Liver (tissue), 9 donors: Measurements from ENCODE around the gene NUP214. TPM values are rescaled to one million over a fixed set of nuclear protein-coding genes. Genes with fewer than 3 reads are reported as not detected.

ENCODE experiments used
- DNase-seq: peaks from one replicate; pipeline ENCODE4 v3.0.0-alpha.2; 2017; ENCODE audit warnings: low spot score
- H3K27ac ChIP-seq, 2 donors: one replicate each; pipeline ENCODE4 v1.7.0; 2013; ENCODE audit warnings: inconsistent platforms in 2 of 2, low read length in 2 of 2, control low read depth in 1 of 2, low read depth in 1 of 2, mild to moderate bottlenecking in 1 of 2
- H3K27me3 ChIP-seq, 4 donors: one replicate each; pipeline versions ENCODE4 v1.6.1 to v1.7.0; 2013; ENCODE audit warnings: low read length in 3 of 4, inconsistent platforms in 1 of 4, mild to moderate bottlenecking in 1 of 4, moderate library complexity in 1 of 4; ENCODE audit not compliant: control insufficient read depth in 4 of 4, insufficient read depth in 4 of 4
- H3K36me3 ChIP-seq, 4 donors: one replicate each; pipeline versions ENCODE4 v1.6.1 to v1.7.0; 2013; ENCODE audit warnings: low read length in 3 of 4, mild to moderate bottlenecking in 3 of 4, low read depth in 1 of 4, moderate library complexity in 1 of 4; ENCODE audit not compliant: control insufficient read depth in 4 of 4, insufficient read depth in 3 of 4
- H3K4me1 ChIP-seq, 4 donors: one replicate each; pipeline versions ENCODE4 v1.6.1 to v1.7.0; 2013; ENCODE audit warnings: low read length in 3 of 4, mild to moderate bottlenecking in 3 of 4, moderate library complexity in 1 of 4; ENCODE audit not compliant: control insufficient read depth in 4 of 4, insufficient read depth in 4 of 4
- H3K4me3 ChIP-seq, 3 donors: one replicate each; pipeline versions ENCODE4 v1.6.1 to v1.7.0; 2013; ENCODE audit warnings: low read length in 3 of 3, control low read depth in 1 of 3, low read depth in 1 of 3, mild to moderate bottlenecking in 1 of 3
- H3K9ac ChIP-seq, 2 donors: one replicate each; pipeline ENCODE4 v1.7.0; 2013; ENCODE audit warnings: low read length in 2 of 2, mild to moderate bottlenecking in 2 of 2, moderate library complexity in 2 of 2, control low read depth in 1 of 2, low read depth in 1 of 2
- H3K9me3 ChIP-seq, 4 donors: one replicate each; pipeline versions ENCODE4 v1.6.1 to v1.7.0; 2013; ENCODE audit warnings: low read length in 3 of 4; ENCODE audit not compliant: control insufficient read depth in 4 of 4
- EGR1 ChIP-seq, 2 donors: IDR thresholded peaks; 2 replicates each; pipeline ENCODE4 v1.6.1; 2016 to 2018; ENCODE audit warnings: antibody characterized with exemption in 2 of 2, low read depth in 2 of 2
- FOXA1 ChIP-seq: IDR thresholded peaks from 2 replicates; pipeline ENCODE4 v1.6.1; 2016; ENCODE audit warnings: antibody characterized with exemption
- FOXA2 ChIP-seq: IDR thresholded peaks from 2 replicates; pipeline ENCODE4 v1.6.1; 2016; ENCODE audit warnings: antibody characterized with exemption
- GABPA ChIP-seq, 2 donors: IDR thresholded peaks in 1 of 2; conservative IDR thresholded peaks in 1 of 2; 2 replicates each; pipeline ENCODE4 v1.6.1; 2016; ENCODE audit warnings: antibody characterized with exemption in 2 of 2, mild to moderate bottlenecking in 1 of 2, moderate library complexity in 1 of 2
- HNF4A ChIP-seq, 2 donors: conservative IDR thresholded peaks; 2 replicates each; pipeline ENCODE4 v1.6.1; 2016; ENCODE audit warnings: antibody characterized with exemption in 2 of 2, mild to moderate bottlenecking in 2 of 2
- HNF4G ChIP-seq: IDR thresholded peaks from 2 replicates; pipeline ENCODE4 v1.6.1; 2016; ENCODE audit warnings: antibody characterized with exemption
- JUND ChIP-seq, 2 donors: IDR thresholded peaks; 2 replicates each; pipeline ENCODE4 v1.6.1; 2016; ENCODE audit warnings: antibody characterized with exemption in 2 of 2
- NR2F2 ChIP-seq: IDR thresholded peaks from 2 replicates; pipeline ENCODE4 v1.6.1; 2016; ENCODE audit warnings: antibody characterized with exemption
- RAD21 ChIP-seq, 2 donors: IDR thresholded peaks; 2 replicates each; pipeline ENCODE4 v1.6.1; 2016; ENCODE audit warnings: antibody characterized with exemption in 2 of 2, mild to moderate bottlenecking in 2 of 2
- RXRA ChIP-seq, 2 donors: IDR thresholded peaks; 2 replicates each; pipeline ENCODE4 v1.6.1; 2017 to 2018; ENCODE audit warnings: antibody characterized with exemption in 2 of 2, mild to moderate bottlenecking in 1 of 2
- SP1 ChIP-seq: IDR thresholded peaks from 2 replicates; pipeline ENCODE4 v1.6.1; 2018; ENCODE audit warnings: antibody characterized with exemption, mild to moderate bottlenecking
- TAF1 ChIP-seq: conservative IDR thresholded peaks from 2 replicates; pipeline ENCODE4 v1.6.1; 2016; ENCODE audit warnings: antibody characterized with exemption, mild to moderate bottlenecking
- YY1 ChIP-seq: IDR thresholded peaks from 2 replicates; pipeline ENCODE4 v1.6.1; 2016; ENCODE audit warnings: antibody characterized with exemption, mild to moderate bottlenecking
- WGBS: extraction: QIAGEN DNeasy Blood & Tissue Kit; methylation state at CpG from one replicate; pipeline ENCODE4 v1.1.7; 2013; 5-methylcytosine and 5-hydroxymethylcytosine counted together
- polyA plus RNA-seq, 2 donors: library from polyadenylated mRNA; stranded (reverse) in 1 of 2; unstranded in 1 of 2; fragments of 200-250 nt in 1 of 2; fragments of >200 nt in 1 of 2; fragmentation: Nextera tagmentation in 1 of 2; extraction: Ambion mirVana in 1 of 2; gene quantifications; one replicate each; pipeline versions ENCODE4 v1.2.1 to v1.2.3, GENCODE V29; 2013 to 2015
- total RNA-seq, 2 donors: library from RNA; depleted of rRNA; stranded (reverse); fragments of >200 nt; gene quantifications; one replicate each; pipeline ENCODE4 v1.2.3, GENCODE V29; 2014
- TF ChIP-seq, protein P1 (sequence below): IDR thresholded peaks from 2 replicates; pipeline ENCODE4 v1.6.1; 2016; ENCODE audit warnings: antibody characterized with exemption
- TF ChIP-seq, protein P2 (sequence below): IDR thresholded peaks from 2 replicates; pipeline ENCODE4 v1.6.1; 2016; ENCODE audit warnings: antibody characterized with exemption
- TF ChIP-seq, protein P3 (sequence below): IDR thresholded peaks from 2 replicates; pipeline ENCODE4 v1.6.1; 2016; ENCODE audit warnings: antibody characterized with exemption, mild to moderate bottlenecking
- TF ChIP-seq, protein P4 (sequence below): IDR thresholded peaks from 2 replicates; pipeline ENCODE4 v1.6.1; 2016; ENCODE audit warnings: antibody characterized with exemption
- TF ChIP-seq, protein P5 (sequence below): fragments of 150-350 bp; IDR thresholded peaks from 2 replicates; pipeline ENCODE4 v1.5.1; 2017; ENCODE audit warnings: improper control_type of control experiment, low read depth, low read length; ENCODE audit not compliant: missing input control
- donor health status: healthy.
- donor health status: healthy.
- donor health status: healthy.
- donor health status: healthy.
- donor health status: healthy.

NUP214 gene
- total and polyA plus RNA-seq, 4 donors: 8.8 to 19.5 (median 16.5) TPM

DNA sequence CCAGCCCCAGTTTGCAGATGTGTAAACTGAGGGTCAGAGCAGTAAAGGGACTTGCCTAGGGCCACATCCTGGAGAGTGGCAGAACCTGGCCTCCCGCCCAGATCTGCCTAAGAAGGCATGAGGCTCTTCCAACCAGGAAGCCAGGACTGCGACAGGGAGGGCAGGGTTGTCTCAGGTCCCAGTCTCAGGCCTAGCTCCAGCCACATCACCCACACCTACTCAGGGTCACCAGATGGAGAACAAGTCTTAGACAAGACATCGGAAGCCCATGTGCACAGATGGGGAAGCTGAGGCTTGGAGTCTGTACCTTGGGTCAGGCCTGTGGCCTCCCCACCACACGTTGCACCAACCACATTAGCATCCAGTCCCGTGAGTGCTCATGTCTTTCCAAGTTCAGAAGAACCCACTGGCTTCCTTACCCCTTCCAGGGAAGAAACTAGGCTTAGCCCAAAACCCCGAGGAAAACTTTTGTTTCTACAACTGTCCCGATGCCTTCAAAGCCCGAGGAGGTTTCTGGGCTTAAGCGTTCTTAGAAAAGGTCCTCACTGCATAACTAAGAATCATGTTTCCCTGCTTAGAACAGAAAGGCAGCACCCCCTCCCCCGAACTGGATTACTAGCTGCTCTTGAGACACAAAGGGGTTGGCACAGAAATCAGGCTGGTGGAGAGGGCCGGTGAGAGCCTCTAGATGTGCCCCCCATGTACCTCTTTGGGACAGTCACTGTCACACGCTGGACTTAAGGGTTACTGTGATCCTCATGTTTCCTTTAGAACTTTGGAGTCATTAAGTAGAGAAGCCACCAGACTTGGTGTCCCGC, 148.7 kb downstream of the NUP214 start:
- Histone ChIP-seq H3K27ac (peak overlapping the region; percentile 64 to 68), H3K4me1 (peaks cover 3 to 9% (median 6%) of the 10 kb centered on the region in 4 donors), H3K27me3 (no peaks in the 10 kb centered on the region), H3K9ac (peak overlapping the region; percentile 19 to 90), H3K4me3 (peak overlapping the region in 2 of 3 donors; percentile 28 to 77), H3K9me3 (no peaks in the 10 kb centered on the region), H3K36me3 (no peaks in the 10 kb centered on the region)
- no peak for DNase-seq
- TF ChIP-seq, protein P1, sequence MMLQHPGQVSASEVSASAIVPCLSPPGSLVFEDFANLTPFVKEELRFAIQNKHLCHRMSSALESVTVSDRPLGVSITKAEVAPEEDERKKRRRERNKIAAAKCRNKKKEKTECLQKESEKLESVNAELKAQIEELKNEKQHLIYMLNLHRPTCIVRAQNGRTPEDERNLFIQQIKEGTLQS: no peak
- TF ChIP-seq TAF1 (no peak), FOXA1 (no peak), NR2F2 (no peak), HNF4G (no peak), HNF4A (conservative IDR thresholded peaks at IDR 0.05) (no peak), RAD21 (IDR thresholded peaks at IDR 0.05) (no peak), GABPA (IDR thresholded peaks at IDR 0.05 in 1 of 2, conservative IDR thresholded peaks at IDR 0.05 in 1 of 2) (no peak), JUND (IDR thresholded peaks at IDR 0.05) (no peak), YY1 (no peak), FOXA2 (no peak), SP1 (no peak), EGR1 (IDR thresholded peaks at IDR 0.05; ENCODE audit: low read depth in 2 of 2) (no peak), RXRA (IDR thresholded peaks at IDR 0.05) (no peak)
- TF ChIP-seq, protein P2, sequence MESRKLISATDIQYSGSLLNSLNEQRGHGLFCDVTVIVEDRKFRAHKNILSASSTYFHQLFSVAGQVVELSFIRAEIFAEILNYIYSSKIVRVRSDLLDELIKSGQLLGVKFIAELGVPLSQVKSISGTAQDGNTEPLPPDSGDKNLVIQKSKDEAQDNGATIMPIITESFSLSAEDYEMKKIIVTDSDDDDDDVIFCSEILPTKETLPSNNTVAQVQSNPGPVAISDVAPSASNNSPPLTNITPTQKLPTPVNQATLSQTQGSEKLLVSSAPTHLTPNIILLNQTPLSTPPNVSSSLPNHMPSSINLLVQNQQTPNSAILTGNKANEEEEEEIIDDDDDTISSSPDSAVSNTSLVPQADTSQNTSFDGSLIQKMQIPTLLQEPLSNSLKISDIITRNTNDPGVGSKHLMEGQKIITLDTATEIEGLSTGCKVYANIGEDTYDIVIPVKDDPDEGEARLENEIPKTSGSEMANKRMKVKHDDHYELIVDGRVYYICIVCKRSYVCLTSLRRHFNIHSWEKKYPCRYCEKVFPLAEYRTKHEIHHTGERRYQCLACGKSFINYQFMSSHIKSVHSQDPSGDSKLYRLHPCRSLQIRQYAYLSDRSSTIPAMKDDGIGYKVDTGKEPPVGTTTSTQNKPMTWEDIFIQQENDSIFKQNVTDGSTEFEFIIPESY: no peak
- TF ChIP-seq, protein P3, sequence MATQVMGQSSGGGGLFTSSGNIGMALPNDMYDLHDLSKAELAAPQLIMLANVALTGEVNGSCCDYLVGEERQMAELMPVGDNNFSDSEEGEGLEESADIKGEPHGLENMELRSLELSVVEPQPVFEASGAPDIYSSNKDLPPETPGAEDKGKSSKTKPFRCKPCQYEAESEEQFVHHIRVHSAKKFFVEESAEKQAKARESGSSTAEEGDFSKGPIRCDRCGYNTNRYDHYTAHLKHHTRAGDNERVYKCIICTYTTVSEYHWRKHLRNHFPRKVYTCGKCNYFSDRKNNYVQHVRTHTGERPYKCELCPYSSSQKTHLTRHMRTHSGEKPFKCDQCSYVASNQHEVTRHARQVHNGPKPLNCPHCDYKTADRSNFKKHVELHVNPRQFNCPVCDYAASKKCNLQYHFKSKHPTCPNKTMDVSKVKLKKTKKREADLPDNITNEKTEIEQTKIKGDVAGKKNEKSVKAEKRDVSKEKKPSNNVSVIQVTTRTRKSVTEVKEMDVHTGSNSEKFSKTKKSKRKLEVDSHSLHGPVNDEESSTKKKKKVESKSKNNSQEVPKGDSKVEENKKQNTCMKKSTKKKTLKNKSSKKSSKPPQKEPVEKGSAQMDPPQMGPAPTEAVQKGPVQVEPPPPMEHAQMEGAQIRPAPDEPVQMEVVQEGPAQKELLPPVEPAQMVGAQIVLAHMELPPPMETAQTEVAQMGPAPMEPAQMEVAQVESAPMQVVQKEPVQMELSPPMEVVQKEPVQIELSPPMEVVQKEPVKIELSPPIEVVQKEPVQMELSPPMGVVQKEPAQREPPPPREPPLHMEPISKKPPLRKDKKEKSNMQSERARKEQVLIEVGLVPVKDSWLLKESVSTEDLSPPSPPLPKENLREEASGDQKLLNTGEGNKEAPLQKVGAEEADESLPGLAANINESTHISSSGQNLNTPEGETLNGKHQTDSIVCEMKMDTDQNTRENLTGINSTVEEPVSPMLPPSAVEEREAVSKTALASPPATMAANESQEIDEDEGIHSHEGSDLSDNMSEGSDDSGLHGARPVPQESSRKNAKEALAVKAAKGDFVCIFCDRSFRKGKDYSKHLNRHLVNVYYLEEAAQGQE: no peak
- TF ChIP-seq, protein P4, sequence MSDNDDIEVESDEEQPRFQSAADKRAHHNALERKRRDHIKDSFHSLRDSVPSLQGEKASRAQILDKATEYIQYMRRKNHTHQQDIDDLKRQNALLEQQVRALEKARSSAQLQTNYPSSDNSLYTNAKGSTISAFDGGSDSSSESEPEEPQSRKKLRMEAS: no peak
- TF ChIP-seq, protein P5, sequence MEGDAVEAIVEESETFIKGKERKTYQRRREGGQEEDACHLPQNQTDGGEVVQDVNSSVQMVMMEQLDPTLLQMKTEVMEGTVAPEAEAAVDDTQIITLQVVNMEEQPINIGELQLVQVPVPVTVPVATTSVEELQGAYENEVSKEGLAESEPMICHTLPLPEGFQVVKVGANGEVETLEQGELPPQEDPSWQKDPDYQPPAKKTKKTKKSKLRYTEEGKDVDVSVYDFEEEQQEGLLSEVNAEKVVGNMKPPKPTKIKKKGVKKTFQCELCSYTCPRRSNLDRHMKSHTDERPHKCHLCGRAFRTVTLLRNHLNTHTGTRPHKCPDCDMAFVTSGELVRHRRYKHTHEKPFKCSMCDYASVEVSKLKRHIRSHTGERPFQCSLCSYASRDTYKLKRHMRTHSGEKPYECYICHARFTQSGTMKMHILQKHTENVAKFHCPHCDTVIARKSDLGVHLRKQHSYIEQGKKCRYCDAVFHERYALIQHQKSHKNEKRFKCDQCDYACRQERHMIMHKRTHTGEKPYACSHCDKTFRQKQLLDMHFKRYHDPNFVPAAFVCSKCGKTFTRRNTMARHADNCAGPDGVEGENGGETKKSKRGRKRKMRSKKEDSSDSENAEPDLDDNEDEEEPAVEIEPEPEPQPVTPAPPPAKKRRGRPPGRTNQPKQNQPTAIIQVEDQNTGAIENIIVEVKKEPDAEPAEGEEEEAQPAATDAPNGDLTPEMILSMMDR: no peak
- WGBS: 67% methylated on average over 13 of the region's 13 CpGs
